HG03060 (cell line): ENCODE results near the gene PADI3.
"Not testable (repeated sequence)": the region's sequence is repeated elsewhere in the genome, so short reads cannot be mapped to it uniquely, and the experiment has no call there.

Experiments
- ATAC-seq: cut with Tn5 transposase; IDR thresholded peaks from one replicate; pipeline ENCODE4 v1.9.1; 2021; ENCODE audit warnings: low read depth, moderate number of reproducible peaks; ENCODE audit not compliant: unreplicated experiment

The PADI3 gene

GRCh38 chr1:17236779-17237560 is 11.9 kb upstream of the PADI3 start:
- ATAC-seq: no peak

- ATAC-seq: no peak
Observed at GRCh38 chr1:17237561-17237903, 11.4 kb upstream of the PADI3 start.

- ATAC-seq: no peak
Observed at GRCh38 chr1:17239420-17239819, 9.5 kb upstream of the PADI3 start.

- not testable (repeated sequence) for ATAC-seq
Observed at GRCh38 chr1:17241011-17241779, 7.7 kb upstream of the PADI3 start.

GRCh38 chr1:17241780-17242074 is 7.2 kb upstream of the PADI3 start:
- not testable (repeated sequence) for ATAC-seq

- ATAC-seq: no peak
Observed at GRCh38 chr1:17243274-17243673, 5.6 kb upstream of the PADI3 start.

- no peak for ATAC-seq
Observed at GRCh38 chr1:17244821-17245740, 3.8 kb upstream of the PADI3 start.

GRCh38 chr1:17245816-17246325 is 3.0 kb upstream of the PADI3 start:
- no peak for ATAC-seq

- no peak for ATAC-seq
Observed at GRCh38 chr1:17246971-17247370, 1.9 kb upstream of the PADI3 start.

- no peak for ATAC-seq
Observed at GRCh38 chr1:17250601-17251000, 1.7 kb downstream of the PADI3 start.

GRCh38 chr1:17251246-17251645 is 2.3 kb downstream of the PADI3 start:
- ATAC-seq: no peak

- no peak for ATAC-seq
Observed at GRCh38 chr1:17251701-17252376, 2.9 kb downstream of the PADI3 start.

GRCh38 chr1:17255336-17255735 is 6.4 kb downstream of the PADI3 start:
- ATAC-seq: no peak

- ATAC-seq: no peak
Observed at GRCh38 chr1:17258116-17258757, 9.3 kb downstream of the PADI3 start.

- ATAC-seq: no peak
Observed at GRCh38 chr1:17258758-17259130, 9.8 kb downstream of the PADI3 start.

GRCh38 chr1:17259233-17259873 is 10.5 kb downstream of the PADI3 start:
- ATAC-seq: no peak

- no peak for ATAC-seq
Observed at GRCh38 chr1:17260264-17260663, 11.4 kb downstream of the PADI3 start.

GRCh38 chr1:17260738-17261137 is 11.8 kb downstream of the PADI3 start:
- no peak for ATAC-seq

GRCh38 chr1:17263936-17264335 is 15.0 kb downstream of the PADI3 start:
- ATAC-seq: no peak
